GM12875 (cell line): Measurements from ENCODE around the gene SRF.
A peak's percentile ranks its signal among the peaks of the same experiment; 100 is the strongest.

ENCODE experiments used
- H3K4me3 ChIP-seq: one replicate; pipeline ENCODE4 v1.5.1; 2011; ENCODE audit warnings: low read depth, low read length, control low read depth
- TF ChIP-seq, protein P1 (sequence below): IDR thresholded peaks from 2 replicates; pipeline ENCODE4 v1.5.1; 2011; ENCODE audit warnings: low read depth, mild to moderate bottlenecking, control low read depth, inconsistent platforms, low read length, moderate library complexity, borderline replicate concordance; ENCODE audit not compliant: insufficient read depth

SRF gene

DNA sequence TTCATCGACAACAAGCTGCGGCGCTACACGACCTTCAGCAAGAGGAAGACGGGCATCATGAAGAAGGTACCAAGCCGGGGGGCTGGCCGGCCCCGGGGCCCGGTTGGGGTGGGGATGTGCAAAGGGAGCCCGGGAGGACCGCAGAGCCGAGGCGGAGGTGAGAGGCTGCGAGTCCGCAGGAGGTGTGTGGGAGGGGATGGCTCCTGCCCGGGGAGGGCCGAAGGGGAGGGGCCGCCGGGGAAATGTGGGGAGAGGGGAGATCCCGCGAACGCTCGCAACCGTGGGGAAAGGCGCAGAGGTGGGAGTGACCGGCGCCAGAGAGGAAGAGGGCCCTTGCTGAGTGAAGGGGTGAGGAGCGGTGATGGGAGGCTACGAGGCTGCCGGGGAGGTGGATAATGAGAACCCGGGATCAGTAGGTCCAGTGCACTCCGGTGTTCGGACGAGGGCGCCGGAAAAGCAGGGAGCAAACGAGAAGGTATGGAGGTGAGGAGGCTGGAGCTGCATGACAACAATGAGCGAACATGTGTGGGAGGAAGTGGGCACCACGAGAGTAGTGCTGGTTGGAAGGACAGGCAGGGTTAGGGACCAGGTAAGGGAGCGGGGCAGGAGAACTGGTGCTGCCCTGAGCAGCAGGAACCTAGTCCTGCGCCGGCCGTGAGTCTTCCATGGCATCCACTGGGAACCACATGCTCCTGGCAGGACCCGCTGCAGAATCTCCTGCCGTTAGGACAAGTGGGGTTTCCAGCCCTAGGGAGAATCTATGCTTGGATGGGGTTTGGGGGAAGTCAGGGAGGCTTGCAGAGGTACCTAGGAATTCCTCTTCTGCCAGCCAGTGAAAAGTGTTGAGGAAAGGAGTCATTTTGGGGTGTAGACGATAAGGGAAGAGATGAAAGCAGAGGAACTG, 1.3 kb downstream of the SRF start:
- TF ChIP-seq, protein P1, sequence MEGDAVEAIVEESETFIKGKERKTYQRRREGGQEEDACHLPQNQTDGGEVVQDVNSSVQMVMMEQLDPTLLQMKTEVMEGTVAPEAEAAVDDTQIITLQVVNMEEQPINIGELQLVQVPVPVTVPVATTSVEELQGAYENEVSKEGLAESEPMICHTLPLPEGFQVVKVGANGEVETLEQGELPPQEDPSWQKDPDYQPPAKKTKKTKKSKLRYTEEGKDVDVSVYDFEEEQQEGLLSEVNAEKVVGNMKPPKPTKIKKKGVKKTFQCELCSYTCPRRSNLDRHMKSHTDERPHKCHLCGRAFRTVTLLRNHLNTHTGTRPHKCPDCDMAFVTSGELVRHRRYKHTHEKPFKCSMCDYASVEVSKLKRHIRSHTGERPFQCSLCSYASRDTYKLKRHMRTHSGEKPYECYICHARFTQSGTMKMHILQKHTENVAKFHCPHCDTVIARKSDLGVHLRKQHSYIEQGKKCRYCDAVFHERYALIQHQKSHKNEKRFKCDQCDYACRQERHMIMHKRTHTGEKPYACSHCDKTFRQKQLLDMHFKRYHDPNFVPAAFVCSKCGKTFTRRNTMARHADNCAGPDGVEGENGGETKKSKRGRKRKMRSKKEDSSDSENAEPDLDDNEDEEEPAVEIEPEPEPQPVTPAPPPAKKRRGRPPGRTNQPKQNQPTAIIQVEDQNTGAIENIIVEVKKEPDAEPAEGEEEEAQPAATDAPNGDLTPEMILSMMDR: no peak
- peak overlapping the region; percentile 74 for H3K4me3 ChIP-seq

DNA sequence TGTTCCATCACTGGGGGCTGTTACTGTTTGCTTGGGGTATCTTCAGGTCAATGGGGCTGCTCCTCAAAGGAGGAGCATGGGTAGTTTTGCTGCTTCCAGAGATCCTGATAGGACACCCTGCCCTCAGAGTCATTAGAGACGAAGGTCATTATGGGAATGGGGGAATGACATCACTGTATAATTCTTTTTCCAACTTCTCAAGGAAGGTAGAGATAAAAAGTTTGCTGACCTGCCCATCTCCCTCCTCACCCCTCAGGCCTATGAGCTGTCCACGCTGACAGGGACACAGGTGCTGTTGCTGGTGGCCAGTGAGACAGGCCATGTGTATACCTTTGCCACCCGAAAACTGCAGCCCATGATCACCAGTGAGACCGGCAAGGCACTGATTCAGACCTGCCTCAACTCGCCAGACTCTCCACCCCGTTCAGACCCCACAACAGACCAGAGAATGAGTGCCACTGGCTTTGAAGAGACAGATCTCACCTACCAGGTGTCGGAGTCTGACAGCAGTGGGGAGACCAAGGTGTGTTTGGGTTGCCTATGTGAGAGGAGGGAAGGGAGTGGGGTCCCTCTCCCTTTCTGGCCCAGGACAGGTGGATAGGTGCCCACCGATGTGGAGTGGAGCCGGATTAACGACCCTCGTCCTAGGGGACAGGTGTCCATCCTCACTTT, 2.7 kb downstream of the SRF start:
- TF ChIP-seq, protein P1: no peak
- peak overlapping the region; percentile 74 for H3K4me3 ChIP-seq

DNA sequence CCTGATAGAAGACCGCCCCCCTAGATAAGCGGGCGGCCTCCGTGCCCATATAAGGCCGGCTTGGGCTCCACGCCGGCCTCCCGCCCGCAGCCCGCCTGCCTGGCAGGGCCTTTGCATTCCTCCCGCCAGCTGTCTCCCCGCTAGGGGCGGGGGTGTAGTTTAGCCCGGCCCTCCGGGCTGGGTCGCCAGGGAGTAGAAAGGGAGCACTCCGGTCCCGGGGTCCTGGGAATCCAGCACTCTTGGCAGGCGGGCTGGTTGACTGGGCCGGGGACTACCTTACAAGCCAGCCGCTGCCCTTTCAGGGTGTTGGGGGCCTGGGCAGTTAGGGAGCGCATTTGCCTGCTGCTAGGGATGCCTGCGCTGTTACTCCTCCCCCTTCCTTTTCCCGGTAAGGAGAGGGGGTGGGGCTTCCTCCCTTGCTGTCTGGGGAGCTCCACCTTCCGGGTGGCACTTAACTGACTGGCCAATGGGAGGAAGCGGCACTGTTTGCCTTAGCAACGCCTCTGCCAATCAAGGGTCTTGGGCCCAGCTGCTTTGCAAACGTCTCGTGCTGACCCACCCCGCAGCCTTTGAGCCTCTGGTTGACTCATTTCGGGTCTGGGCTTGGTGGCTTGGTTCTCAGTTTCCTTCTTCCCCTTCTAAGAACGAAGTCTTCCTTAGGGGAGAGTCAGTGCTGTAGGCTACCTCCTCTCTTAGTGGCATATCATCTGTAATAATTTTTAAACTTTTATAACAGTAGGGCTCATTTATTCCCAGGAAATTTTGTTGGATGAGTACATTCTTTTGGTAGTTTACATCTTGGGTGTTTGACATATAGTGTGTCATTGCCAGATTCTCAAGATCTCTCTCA, 3.4 kb downstream of the SRF start:
- TF ChIP-seq, protein P1: no peak
- H3K4me3 ChIP-seq: peak overlapping the region; percentile 29

DNA sequence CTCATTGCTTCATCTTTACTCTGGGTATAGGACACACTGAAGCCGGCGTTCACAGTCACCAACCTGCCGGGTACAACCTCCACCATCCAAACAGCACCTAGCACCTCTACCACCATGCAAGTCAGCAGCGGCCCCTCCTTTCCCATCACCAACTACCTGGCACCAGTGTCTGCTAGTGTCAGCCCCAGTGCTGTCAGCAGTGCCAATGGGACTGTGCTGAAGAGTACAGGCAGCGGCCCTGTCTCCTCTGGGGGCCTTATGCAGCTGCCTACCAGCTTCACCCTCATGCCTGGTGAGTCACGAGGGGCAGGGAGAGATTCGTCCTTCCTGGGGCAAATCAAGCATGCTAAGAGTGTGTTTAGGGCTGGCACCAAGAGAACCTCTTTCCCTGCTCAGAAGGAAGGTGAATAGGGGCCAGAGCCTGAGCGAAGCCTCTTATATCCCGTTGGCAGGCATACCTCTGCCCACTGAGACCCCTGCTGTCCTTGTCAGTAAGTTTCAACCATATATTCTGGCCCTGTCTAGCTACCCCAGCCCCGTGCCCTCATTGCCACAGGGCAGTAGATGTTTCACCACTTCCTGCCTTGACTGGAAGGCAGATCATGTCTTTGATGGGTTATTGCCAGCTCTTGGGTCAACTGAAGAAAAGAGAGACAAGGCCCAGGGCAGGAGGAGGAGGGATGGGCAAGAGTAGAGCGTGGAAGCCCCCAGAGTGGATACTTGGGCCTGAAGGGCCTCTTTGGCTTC, 4.8 kb downstream of the SRF start:
- TF ChIP-seq, protein P1: no peak
- no peak overlapping the region for H3K4me3 ChIP-seq

DNA sequence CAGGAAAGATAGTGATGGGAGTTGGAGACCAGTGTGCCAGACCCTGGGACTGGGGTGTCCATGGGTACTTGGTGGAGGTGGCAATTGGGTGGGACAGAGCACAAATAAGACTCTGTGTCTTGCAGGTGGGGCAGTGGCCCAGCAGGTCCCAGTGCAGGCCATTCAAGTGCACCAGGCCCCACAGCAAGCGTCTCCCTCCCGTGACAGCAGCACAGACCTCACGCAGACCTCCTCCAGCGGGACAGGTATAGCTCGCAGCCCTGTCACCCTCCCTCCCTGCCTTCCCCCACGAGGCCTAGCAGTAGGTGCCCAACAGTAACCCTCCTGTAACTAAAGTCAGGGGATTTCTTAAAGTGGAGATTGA, 5.3 kb downstream of the SRF start:
- TF ChIP-seq, protein P1: no peak
- H3K4me3 ChIP-seq: no peak overlapping the region

DNA sequence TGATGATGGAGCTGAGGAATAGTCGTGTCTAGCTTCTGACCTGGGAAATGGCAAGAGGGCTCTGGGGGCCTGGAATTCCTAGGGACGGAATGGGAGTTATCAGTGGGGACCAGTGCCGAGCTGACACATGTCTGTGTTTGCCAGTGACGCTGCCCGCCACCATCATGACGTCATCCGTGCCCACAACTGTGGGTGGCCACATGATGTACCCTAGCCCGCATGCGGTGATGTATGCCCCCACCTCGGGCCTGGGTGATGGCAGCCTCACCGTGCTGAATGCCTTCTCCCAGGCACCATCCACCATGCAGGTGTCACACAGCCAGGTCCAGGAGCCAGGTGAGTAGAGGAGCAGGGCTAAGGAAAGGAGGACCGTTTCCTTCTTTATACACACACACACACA, 7.1 kb downstream of the SRF start:
- H3K4me3 ChIP-seq: no peak overlapping the region
- TF ChIP-seq, protein P1: no peak
